Endometrial microvascular endothelial cells (primary cell): ENCODE results near the gene PCBD1. TPM values are rescaled to one million over a fixed set of nuclear protein-coding genes. Genes with fewer than 3 reads are reported as not detected.
"Not testable (repeated sequence)": the region's sequence is repeated elsewhere in the genome, so short reads cannot be mapped to it uniquely, and the experiment has no call there.

Source experiments
- in situ Hi-C: cut with HindIII; loops from 2 replicates; pipeline ENCODE4 v1.10.0; 2017; ENCODE audit warnings: low sequenced_read_pairs, low pct_unique_long_range_greater_than_20kb; ENCODE audit errors: inconsistent ontology term
- total RNA-seq: library from RNA; depleted of rRNA; stranded (reverse); fragments of >200 nt; gene quantifications from one replicate; pipeline ENCODE4 v1.2.3, GENCODE V29; 2015; ENCODE audit errors: inconsistent ontology term

PCBD1 gene
- total RNA-seq, 1 donor from 2014 or later, result 134 TPM

DNA sequence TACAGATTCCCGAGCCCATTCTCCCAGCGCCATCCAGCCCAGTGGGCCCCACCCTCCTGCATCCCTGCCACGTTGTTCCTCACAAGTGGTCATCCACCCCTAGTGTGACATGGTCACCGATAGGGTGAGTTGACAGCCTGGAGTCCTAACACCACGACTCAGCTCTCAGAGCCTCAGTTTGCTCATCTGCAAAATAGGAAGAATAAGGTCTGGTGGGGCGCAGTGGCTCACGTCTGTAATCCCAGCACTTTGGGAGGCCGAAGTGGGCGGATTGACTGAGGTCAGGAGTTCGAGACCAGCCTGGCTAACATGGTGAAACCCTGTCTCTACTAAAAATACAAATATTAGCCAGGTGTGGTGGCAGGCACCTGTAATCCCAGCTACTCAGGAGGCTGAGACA lies 31.5 kb upstream of the PCBD1 start:
- in situ Hi-C loops, result not testable (repeated sequence)

DNA sequence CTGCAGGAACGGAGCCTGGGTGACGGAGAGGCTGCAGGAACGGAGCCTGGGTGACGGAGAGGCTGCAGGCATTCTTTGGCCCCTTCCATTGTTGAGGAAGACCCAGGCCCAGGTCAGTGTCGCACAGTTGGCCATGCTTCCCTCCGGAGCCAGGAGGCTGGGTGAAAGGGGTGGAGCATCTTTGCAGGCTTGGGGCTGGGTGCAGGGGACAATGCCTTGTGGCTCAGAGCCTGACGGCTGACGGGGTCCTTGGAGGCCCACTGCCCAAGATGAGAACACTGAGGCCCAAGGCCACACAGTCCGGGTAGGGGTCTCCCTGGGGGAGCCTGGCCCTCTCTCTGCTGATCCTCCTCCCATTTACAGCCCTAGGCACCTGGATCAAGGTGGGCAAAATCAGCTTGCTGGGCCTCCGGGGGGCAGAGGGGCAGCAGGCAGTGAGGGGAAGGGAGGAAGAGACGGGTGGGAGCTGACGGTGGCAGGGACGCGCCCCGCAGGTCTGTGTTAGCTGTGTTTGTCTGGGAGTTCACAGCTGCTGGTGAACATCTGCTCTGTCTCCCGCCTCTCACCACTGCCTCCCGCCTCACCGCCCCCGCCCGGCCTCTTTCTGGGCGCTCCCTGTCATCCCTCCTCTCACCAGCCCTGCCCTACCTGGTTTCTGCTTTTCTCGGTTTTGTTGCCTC lies 30.6 kb upstream of the PCBD1 start:
- in situ Hi-C loops, result no loop called here

DNA sequence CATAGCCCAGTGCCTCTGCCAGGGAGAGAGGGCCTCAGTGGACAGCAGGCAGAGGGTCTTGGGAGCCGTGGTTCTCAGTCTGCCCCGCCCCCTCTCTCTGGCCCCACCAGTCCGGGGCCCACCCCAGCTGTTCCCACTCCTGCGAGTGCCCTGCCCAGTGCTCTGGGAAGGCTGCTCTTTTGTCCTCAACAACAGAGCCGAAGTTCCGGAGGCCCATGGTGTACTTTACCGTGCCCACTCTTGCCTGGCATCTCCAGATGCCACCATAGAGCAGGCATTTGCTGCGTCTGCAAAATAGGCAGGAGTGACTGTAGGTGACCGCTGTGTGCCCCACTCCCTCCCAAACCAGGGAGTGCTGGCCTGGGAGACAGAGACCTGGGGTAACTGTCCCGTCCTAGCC lies 29.3 kb upstream of the PCBD1 start:
- in situ Hi-C loops, result no loop called here

- in situ Hi-C loops, result no loop called here
Observed at GRCh38 chr10:70917226-70917625, 28.9 kb upstream of the PCBD1 start.

DNA sequence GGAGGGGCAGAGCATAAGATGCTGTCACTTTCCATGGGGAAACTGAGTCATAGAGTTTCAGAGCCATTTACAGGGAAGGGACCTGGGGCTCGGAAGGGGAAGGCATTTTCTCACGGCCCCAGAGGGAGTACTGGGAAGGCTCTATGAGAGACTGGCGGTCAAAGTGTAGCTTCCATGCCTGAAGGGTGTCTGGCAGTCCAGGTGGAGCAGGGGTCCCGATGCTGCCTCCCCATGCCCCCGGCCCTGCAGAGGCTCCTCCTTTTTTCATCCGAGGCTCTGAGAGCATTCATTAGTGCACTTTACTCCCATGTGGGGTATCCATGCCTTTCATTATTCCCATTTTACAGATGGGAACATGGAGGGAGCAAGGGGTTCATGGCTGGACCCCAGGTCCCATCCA lies 27.9 kb upstream of the PCBD1 start:
- in situ Hi-C loops, result no loop called here

DNA sequence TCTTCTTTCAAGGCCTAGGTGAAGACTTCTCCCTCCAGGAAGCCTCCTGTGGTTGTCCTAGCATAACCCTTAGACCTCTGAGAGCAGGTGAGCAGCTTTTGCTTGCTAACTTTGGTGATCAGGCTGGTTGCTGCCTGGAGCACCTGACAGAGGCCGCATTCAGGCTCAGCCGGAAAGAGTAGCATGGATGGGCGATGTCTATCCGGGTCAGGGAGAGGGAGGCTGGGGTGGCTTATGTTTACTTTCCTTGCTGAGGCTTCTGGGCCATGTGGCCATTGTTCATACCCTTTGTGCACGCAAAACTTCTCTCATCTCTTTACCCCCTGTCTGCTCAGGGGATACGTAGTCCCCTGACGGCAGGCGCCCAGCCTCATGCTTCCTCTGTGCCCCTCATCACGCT lies 27.4 kb upstream of the PCBD1 start:
- in situ Hi-C loops, result no loop called here

GRCh38 chr10:70915206-70915605 lies 26.8 kb upstream of the PCBD1 start:
- in situ Hi-C loops, result no loop called here

GRCh38 chr10:70914316-70914864 lies 26.0 kb upstream of the PCBD1 start:
- in situ Hi-C loops, result no loop called here

- in situ Hi-C loops, result no loop called here
Observed at GRCh38 chr10:70913893-70914240, 25.5 kb upstream of the PCBD1 start.

GRCh38 chr10:70913191-70913892 lies 25.0 kb upstream of the PCBD1 start:
- in situ Hi-C loops, result no loop called here

GRCh38 chr10:70912556-70912955 lies 24.2 kb upstream of the PCBD1 start:
- in situ Hi-C loops, result no loop called here

- in situ Hi-C loops, result no loop called here
Observed at GRCh38 chr10:70911386-70911785, 23.0 kb upstream of the PCBD1 start.

GRCh38 chr10:70910486-70911341 lies 22.3 kb upstream of the PCBD1 start:
- in situ Hi-C loops, result no loop called here

DNA sequence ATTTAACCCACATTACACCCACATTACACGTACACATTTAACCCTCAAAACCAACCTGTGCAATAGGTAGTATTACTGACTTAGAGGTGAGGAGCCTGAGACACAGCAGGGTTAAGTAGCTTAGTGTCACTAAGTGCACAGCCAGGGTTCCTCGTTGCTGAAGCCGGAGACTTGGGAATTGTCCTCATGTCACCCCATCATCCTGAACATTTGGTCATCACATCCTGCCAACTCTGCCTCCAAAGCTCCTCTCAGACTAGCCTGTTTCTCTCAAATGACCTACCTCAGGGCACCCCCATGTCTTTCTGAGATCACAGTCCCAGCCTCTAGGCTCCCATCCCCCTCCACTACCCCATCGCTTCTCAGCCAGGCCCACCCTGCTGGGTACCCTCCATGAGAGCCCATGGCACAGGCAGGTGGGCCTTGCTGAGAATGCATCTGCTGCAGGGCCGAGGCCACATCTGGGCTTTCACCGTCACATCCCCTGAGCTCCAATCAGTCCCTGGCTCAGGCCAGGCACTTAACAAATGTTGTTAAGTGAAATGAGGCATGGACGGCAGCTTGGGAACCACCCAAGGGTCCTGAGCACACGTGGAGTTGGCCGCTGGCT lies 21.1 kb upstream of the PCBD1 start:
- in situ Hi-C loops, result no loop called here

GRCh38 chr10:70908406-70909296 lies 20.3 kb upstream of the PCBD1 start:
- in situ Hi-C loops, result no loop called here

GRCh38 chr10:70907637-70908405 lies 19.5 kb upstream of the PCBD1 start:
- in situ Hi-C loops, result no loop called here

GRCh38 chr10:70906953-70907636 lies 18.7 kb upstream of the PCBD1 start:
- in situ Hi-C loops, result no loop called here
